Measurements from ENCODE around the gene ATP6V1E1.
"Not testable (repeated sequence)": the region's sequence is repeated elsewhere in the genome, so short reads cannot be mapped to it uniquely, and the experiment has no call there.

ATP6V1E1 gene

DNA sequence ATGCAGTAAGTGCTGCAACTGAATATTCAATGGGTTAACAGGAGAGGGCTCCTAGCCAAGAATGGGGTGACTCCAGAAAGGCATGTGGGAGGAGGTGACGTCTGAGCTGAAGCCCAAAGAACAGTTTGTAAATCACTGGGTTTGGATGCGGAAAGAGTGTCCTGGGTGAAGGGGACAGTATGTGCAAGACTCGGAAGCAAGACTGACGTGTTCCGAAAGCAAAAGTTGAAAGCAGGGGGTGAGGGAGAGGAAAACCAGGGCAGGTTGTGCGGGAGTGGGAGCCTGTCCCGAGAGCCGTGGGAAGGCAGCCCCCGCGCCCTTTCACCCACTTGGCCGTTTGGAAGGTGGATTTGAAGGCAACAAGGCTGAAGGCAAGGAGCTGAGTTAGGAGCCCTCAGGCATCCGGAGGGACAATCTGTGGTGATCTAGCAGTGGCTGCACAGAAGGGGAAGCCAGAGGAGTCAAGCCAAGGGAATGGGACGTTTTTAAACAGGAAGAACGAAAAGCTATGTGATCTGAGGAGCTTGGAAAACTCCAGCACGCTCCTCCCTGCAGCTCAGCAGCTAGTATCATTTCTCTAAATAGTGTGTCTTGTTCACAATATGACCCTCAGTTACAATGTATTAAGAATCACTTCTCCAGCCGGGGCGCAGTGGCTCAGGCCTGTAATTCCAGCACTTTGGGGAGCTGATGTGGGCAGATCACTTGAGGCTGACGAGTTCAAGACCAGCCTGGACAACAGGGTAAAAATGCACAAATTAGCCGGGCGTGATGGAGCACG is 57.5 kb downstream of the ATP6V1E1 start:
- no peaks in the 10 kb centered on the region for H3K27me3 ChIP-seq (ENCODE audit: insufficient read depth, low read length, poor library complexity)
- H3K9ac ChIP-seq (ENCODE audit: low read length), result peak overlapping the region; percentile 22
- H2BK5ac ChIP-seq (ENCODE audit: low read length), result no peak overlapping the region
- peaks cover 12% of the 10 kb centered on the region for H3K4me1 ChIP-seq (ENCODE audit: control insufficient read depth, low read depth, low read length)
- WGBS (ENCODE audit: extremely low coverage, insufficient coverage, low lambda C conversion rate), result no CpG with 5 or more reads among the region's 21 CpGs
- H3K27ac ChIP-seq (ENCODE audit: low read depth, low read length), result no peak overlapping the region
- no peak overlapping the region for H4K8ac ChIP-seq (ENCODE audit: low read depth, low read length)
- no peak overlapping the region for H2BK15ac ChIP-seq (replicated peaks; ENCODE audit: low read depth)
- no peak overlapping the region for H3K18ac ChIP-seq (ENCODE audit: low read length)
- no peak overlapping the region for H2AK5ac ChIP-seq (ENCODE audit: low read length)
- no peaks in the 10 kb centered on the region for H3K79me2 ChIP-seq (ENCODE audit: control insufficient read depth, insufficient read depth, low read length)
- peak overlapping the region; percentile 58 for H3K56ac ChIP-seq (ENCODE audit: low read length)
- no peaks in the 10 kb centered on the region for H3K36me3 ChIP-seq (ENCODE audit: control insufficient read depth, insufficient read depth, low read length)
- peak; percentile 40 for DNase-seq
- no peak overlapping the region for H3K4ac ChIP-seq (ENCODE audit: low read depth, low read length)
- no peak overlapping the region for H3K4me2 ChIP-seq (ENCODE audit: low read length)
- H3K79me1 ChIP-seq (ENCODE audit: low read length), result no peaks in the 10 kb centered on the region
- H2BK120ac ChIP-seq (ENCODE audit: low read depth, low read length), result no peak overlapping the region
- no peak overlapping the region for H3K23ac ChIP-seq (ENCODE audit: low read length)
- H4K5ac ChIP-seq (ENCODE audit: low read length), result no peak overlapping the region
- H3K4me3 ChIP-seq (ENCODE audit: low read length), result no peak overlapping the region

DNA sequence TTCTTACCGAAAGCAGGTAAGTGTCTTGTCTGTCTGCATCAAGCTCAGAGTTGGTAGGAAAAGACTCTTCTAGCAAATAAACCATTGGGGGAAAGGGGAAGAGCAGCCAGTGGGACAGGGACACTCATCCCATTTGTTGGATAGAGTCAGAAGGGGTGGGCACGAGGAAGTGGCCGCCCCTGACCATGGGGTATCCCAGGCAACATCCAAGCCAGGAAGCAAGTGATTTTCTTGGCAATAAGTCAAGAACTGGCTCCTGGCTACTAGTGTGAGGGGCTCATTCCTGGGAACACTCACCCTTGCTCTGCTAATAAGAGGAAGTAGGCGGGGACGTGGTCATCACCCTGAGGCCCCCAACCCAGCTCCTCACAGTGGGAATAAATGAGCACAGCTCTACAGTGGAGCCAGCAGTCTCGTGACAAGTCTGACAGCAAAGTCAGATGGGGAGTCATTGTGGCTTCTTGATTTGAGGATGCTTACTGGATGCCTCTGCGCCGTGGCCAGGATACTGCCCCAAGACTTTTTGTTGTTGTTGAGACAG is 58.5 kb downstream of the ATP6V1E1 start:
- Histone ChIP-seq H2BK15ac (replicated peaks; ENCODE audit: low read depth) (no peak overlapping the region), H3K18ac (ENCODE audit: low read length) (no peak overlapping the region), H3K4me1 (ENCODE audit: control insufficient read depth, low read depth, low read length) (peaks cover 12% of the 10 kb centered on the region), H3K27me3 (ENCODE audit: insufficient read depth, low read length, poor library complexity) (no peaks in the 10 kb centered on the region), H2BK5ac (ENCODE audit: low read length) (no peak overlapping the region), H3K9ac (ENCODE audit: low read length) (peak overlapping the region; percentile 22), H4K8ac (ENCODE audit: low read depth, low read length) (no peak overlapping the region), H3K4me3 (ENCODE audit: low read length) (no peak overlapping the region), H3K79me1 (ENCODE audit: low read length) (no peaks in the 10 kb centered on the region), H3K79me2 (ENCODE audit: control insufficient read depth, insufficient read depth, low read length) (no peaks in the 10 kb centered on the region), H3K4me2 (ENCODE audit: low read length) (no peak overlapping the region), H2BK120ac (ENCODE audit: low read depth, low read length) (no peak overlapping the region), H3K23ac (ENCODE audit: low read length) (no peak overlapping the region), H3K36me3 (ENCODE audit: control insufficient read depth, insufficient read depth, low read length) (no peaks in the 10 kb centered on the region), H3K27ac (ENCODE audit: low read depth, low read length) (no peak overlapping the region), H2AK5ac (ENCODE audit: low read length) (no peak overlapping the region), H3K4ac (ENCODE audit: low read depth, low read length) (no peak overlapping the region), H3K56ac (ENCODE audit: low read length) (peak overlapping the region; percentile 68), H4K5ac (ENCODE audit: low read length) (no peak overlapping the region)
- WGBS (ENCODE audit: extremely low coverage, insufficient coverage, low lambda C conversion rate), result no CpG with 5 or more reads among the region's 8 CpGs
- DNase-seq, result peak; percentile 63

DNA sequence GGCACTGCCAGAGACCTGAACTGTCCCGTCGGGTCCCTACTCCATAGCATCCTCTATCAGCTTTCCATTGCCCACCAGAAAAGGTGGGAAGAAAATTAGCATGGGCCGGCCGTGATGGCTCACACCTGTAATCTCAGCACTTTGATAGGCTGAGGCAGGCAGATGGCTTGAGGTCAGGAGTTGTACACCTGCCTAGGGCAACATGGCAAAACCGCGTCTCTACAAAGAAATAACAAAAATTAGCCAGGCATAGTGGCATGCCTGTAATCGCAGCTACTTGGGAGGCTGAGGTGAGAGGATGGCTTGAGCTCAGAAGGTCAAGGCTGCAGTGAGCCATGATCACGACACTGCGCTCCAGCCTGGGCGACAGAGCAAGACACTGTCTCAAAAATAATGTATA is 61.8 kb downstream of the ATP6V1E1 start:
- Histone ChIP-seq H3K4ac (ENCODE audit: low read depth, low read length) (no peak overlapping the region), H3K4me2 (ENCODE audit: low read length) (no peak overlapping the region), H2BK5ac (ENCODE audit: low read length) (no peak overlapping the region), H4K5ac (ENCODE audit: low read length) (no peak overlapping the region), H4K8ac (ENCODE audit: low read depth, low read length) (no peak overlapping the region), H3K79me2 (ENCODE audit: control insufficient read depth, insufficient read depth, low read length) (no peaks in the 10 kb centered on the region), H3K27ac (ENCODE audit: low read depth, low read length) (no peak overlapping the region), H3K4me1 (ENCODE audit: control insufficient read depth, low read depth, low read length) (peaks cover 16% of the 10 kb centered on the region), H3K56ac (ENCODE audit: low read length) (no peak overlapping the region), H3K79me1 (ENCODE audit: low read length) (no peaks in the 10 kb centered on the region), H3K4me3 (ENCODE audit: low read length) (no peak overlapping the region), H3K23ac (ENCODE audit: low read length) (no peak overlapping the region), H3K36me3 (ENCODE audit: control insufficient read depth, insufficient read depth, low read length) (no peaks in the 10 kb centered on the region), H3K27me3 (ENCODE audit: insufficient read depth, low read length, poor library complexity) (no peaks in the 10 kb centered on the region), H2BK15ac (replicated peaks; ENCODE audit: low read depth) (no peak overlapping the region), H3K18ac (ENCODE audit: low read length) (no peak overlapping the region), H3K9ac (ENCODE audit: low read length) (no peak overlapping the region), H2BK120ac (ENCODE audit: low read depth, low read length) (no peak overlapping the region), H2AK5ac (ENCODE audit: low read length) (no peak overlapping the region)
- no peak for DNase-seq
- no CpG with 5 or more reads among the region's 10 CpGs for WGBS (ENCODE audit: extremely low coverage, insufficient coverage, low lambda C conversion rate)

DNA sequence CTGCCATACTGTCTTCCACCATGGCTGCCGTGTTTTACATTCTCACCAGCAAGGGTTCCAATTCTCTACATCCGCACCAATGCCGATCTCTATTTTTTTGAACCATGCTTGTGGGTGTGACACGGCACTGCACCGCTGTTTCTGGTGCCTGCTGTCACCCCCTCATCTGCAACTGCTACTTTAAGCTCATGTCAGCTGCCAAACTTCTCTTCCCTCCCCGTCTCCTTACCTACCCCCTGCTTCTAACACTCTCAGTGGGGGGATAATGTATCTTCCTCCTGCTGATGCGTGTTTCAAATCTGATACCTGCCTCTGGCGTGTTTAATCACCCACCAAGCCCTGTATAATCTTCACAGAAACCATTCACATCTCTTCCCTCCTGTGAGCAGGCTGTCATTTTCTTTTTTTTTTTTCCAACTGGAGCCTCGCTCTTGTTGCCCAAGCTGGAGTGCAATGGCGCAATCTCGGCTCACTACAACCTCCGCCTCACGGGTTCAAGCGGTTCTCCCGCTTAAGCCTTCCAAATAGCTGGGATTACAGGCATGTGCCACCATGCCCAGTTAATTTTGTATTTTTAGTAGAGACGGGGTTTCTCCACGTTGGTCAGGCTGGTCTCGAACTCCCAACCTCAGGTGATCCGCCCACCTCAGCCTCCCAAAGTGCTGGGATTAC is 62.4 kb downstream of the ATP6V1E1 start:
- H3K4ac ChIP-seq (ENCODE audit: low read depth, low read length); H3K4me2 ChIP-seq (ENCODE audit: low read length); H3K18ac ChIP-seq (ENCODE audit: low read length); H4K5ac ChIP-seq (ENCODE audit: low read length); H3K56ac ChIP-seq (ENCODE audit: low read length); H3K9ac ChIP-seq (ENCODE audit: low read length); H3K4me3 ChIP-seq (ENCODE audit: low read length); H2BK5ac ChIP-seq (ENCODE audit: low read length); H2BK120ac ChIP-seq (ENCODE audit: low read depth, low read length); H3K79me1 ChIP-seq (ENCODE audit: low read length); H4K8ac ChIP-seq (ENCODE audit: low read depth, low read length); H2AK5ac ChIP-seq (ENCODE audit: low read length); H3K27ac ChIP-seq (ENCODE audit: low read depth, low read length); H3K23ac ChIP-seq (ENCODE audit: low read length); H3K79me2 ChIP-seq (ENCODE audit: control insufficient read depth, insufficient read depth, low read length); H3K27me3 ChIP-seq (ENCODE audit: insufficient read depth, low read length, poor library complexity); DNase-seq; H2BK15ac ChIP-seq (replicated peaks; ENCODE audit: low read depth); H3K36me3 ChIP-seq (ENCODE audit: control insufficient read depth, insufficient read depth, low read length): not testable (repeated sequence)
- WGBS (ENCODE audit: extremely low coverage, insufficient coverage, low lambda C conversion rate), result no CpG with 5 or more reads among the region's 19 CpGs
- H3K4me1 ChIP-seq (ENCODE audit: control insufficient read depth, low read depth, low read length), result peaks cover 16% of the 10 kb centered on the region

DNA sequence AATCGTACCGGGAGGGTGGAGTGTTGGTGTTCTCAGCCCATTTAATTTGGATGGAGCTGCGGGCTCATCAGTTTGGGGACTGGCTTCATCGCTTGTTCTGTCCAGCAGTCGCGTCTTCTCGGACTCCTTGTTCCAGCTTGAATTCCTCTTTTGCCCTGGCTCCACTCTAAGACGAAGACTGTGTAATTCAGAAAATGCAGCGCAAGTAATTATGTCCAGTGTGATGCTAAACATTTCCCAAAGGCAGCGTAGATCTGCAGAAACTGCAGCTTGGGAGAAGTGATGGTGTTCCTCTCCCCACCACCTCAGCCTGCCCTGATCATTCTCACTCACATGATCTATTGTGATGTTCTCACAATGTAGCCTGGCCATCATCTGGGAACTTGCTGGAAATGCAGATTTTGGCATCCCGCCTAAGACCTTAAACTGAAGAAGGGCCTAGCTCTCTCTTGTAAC is 64.6 kb downstream of the ATP6V1E1 start:
- Histone ChIP-seq H3K4me3 (ENCODE audit: low read length) (no peak overlapping the region), H3K4me1 (ENCODE audit: control insufficient read depth, low read depth, low read length) (peaks cover 3% of the 10 kb centered on the region), H3K79me1 (ENCODE audit: low read length) (no peaks in the 10 kb centered on the region), H3K18ac (ENCODE audit: low read length) (no peak overlapping the region), H3K4me2 (ENCODE audit: low read length) (no peak overlapping the region), H2BK120ac (ENCODE audit: low read depth, low read length) (no peak overlapping the region), H2BK5ac (ENCODE audit: low read length) (no peak overlapping the region), H3K36me3 (ENCODE audit: control insufficient read depth, insufficient read depth, low read length) (peaks cover 1% of the 10 kb centered on the region), H3K79me2 (ENCODE audit: control insufficient read depth, insufficient read depth, low read length) (no peaks in the 10 kb centered on the region), H2BK15ac (replicated peaks; ENCODE audit: low read depth) (no peak overlapping the region), H3K23ac (ENCODE audit: low read length) (no peak overlapping the region), H4K5ac (ENCODE audit: low read length) (no peak overlapping the region), H2AK5ac (ENCODE audit: low read length) (no peak overlapping the region), H3K27me3 (ENCODE audit: insufficient read depth, low read length, poor library complexity) (no peaks in the 10 kb centered on the region), H4K8ac (ENCODE audit: low read depth, low read length) (no peak overlapping the region), H3K27ac (ENCODE audit: low read depth, low read length) (no peak overlapping the region), H3K4ac (ENCODE audit: low read depth, low read length) (no peak overlapping the region), H3K9ac (ENCODE audit: low read length) (no peak overlapping the region), H3K56ac (ENCODE audit: low read length) (no peak overlapping the region)
- DNase-seq, result no peak
- no CpG with 5 or more reads among the region's 11 CpGs for WGBS (ENCODE audit: extremely low coverage, insufficient coverage, low lambda C conversion rate)
